NCI-H2029 treated with DMSO at 0.1 percent for 48 hours (cell line): ENCODE measurements around the gene GNB1.

Experiments
- DNase-seq: peaks from one replicate; lab custom pipeline; 2025; lab: John Stamatoyannopoulos, UW

Gene GNB1

GRCh38 chr1:1910033-1910465 lies 19.2 kb upstream of the GNB1 start:
- no peak for DNase-seq

DNA sequence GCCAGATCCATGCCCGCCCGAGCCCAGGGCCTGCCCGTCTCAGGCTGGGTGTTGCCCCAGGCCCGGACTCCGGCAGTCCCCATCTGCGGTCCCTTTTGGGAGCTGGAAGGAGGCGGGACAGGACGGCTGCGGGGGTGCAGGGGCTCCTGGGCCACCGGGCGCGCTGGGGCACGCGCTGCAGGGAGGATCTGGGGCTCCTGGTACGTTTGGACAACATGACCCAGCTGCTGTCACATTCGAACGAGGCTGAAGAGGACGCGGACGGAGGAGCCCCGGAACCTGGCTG lies 17.6 kb upstream of the GNB1 start:
- no peak for DNase-seq

- no peak for DNase-seq
Measured at GRCh38 chr1:1907098-1907736, 16.3 kb upstream of the GNB1 start.

DNA sequence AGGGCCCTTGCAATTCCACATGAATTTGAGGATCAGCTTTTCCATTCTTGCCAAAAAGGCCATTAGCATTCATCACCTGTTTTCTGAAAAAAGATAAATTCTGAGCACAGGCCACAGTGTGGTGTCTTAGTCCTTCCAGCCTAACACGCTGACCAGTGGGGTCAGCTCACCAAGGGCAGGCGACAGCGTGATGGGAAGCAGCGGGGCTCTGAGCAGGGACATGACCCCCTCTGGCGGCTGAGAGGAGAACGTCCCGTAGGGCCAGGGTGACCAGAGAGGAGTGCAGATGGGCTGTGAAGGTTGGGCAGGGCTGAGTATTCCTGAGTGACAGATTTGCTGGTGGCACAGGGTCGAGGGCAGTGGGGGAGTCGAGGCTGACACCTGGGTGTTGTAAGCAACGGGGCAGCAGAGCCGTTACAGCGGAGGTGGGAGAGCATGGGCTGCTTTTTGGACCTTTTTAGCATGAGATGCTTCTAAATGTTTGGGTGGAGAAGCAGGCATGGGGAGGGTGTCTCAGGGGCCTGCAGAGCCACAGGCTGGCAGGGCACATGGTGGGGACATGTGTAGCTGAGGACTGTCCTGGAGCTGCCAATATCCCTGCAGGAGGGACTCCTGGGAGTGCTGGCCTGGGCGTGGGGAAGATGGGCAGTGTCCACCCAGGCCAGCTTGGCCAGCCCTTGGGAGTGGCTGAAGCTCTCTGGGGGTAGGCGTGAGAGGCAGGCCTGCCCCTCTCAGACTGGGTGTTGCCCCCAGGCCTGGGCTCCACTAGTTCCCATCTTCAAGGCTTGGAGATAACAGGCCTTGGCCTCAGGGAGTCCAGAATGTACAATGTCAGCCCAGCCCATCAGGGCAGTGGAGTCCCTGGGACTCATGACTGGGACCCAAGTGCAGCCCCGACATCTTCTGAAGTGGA lies 15.6 kb upstream of the GNB1 start:
- peak; percentile 44 for DNase-seq

DNA sequence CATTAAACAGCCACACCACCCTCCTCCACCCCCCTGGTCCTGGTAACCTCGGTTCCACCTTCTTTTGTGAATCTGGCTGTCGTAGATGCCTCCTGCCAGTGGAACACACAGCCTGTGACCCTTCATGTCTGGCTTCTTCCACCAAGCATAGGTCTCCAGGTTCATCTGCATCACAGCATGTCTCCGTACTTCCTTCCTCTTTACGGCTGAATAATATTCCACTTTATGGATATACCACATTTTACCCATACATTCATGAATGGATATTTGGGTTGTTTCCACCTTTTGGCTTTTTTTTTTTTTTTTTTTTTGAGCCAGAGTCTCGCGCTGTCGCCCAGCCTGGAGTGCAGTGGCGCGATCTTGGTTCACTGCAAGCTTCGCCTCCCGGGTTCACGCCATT lies 12.3 kb upstream of the GNB1 start:
- DNase-seq: no peak

- no peak for DNase-seq
Measured at GRCh38 chr1:1901641-1902294, 10.9 kb upstream of the GNB1 start.

- no peak for DNase-seq
Measured at GRCh38 chr1:1900883-1901640, 10.2 kb upstream of the GNB1 start.

DNA sequence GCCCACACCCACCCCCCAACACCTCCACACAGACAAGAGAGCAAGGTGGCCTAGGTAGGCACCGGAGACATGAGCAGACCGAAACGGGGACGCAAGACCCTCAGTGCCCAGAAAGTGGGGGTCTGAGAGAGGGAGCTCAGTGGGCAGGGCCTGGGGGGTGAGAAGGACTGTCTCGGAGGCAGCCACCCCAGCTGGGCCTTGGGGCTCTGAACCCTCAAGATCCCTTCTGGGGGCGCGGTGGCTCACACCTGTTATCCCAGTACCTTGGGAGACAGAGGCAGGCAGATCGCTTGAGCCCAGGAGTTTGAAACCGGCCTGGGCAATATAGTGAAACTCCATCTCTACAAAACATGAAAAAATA lies 9.1 kb upstream of the GNB1 start:
- no peak for DNase-seq

GRCh38 chr1:1899266-1899966 lies 8.5 kb upstream of the GNB1 start:
- DNase-seq: no peak

DNA sequence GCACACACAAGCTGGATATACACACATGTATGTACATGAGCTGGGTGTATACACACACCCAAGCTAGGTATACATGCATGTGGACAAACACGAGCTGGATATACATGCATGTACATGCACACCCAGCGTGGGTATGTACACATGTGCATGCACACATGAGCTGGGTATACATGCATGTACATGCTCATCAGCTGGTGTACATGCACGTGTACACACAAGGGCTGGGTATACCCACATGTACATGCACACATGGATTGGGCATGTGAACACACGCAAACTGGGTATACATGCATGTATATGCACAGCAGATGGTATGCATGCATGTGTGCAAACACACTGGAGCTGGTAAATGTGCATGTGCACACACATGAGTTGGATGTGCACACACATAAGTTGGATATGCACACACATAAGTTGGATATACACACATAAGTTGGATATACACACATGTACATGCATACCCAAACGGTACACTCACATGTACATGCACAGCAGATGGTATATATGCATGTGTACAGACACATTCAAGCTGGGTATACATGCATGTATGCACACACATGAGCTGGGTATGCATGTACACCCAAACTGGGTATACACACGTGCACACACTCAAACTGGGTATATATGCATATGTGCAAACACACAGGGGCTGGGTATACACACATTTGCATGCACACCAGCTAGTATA lies 7.5 kb upstream of the GNB1 start:
- no peak for DNase-seq

DNA sequence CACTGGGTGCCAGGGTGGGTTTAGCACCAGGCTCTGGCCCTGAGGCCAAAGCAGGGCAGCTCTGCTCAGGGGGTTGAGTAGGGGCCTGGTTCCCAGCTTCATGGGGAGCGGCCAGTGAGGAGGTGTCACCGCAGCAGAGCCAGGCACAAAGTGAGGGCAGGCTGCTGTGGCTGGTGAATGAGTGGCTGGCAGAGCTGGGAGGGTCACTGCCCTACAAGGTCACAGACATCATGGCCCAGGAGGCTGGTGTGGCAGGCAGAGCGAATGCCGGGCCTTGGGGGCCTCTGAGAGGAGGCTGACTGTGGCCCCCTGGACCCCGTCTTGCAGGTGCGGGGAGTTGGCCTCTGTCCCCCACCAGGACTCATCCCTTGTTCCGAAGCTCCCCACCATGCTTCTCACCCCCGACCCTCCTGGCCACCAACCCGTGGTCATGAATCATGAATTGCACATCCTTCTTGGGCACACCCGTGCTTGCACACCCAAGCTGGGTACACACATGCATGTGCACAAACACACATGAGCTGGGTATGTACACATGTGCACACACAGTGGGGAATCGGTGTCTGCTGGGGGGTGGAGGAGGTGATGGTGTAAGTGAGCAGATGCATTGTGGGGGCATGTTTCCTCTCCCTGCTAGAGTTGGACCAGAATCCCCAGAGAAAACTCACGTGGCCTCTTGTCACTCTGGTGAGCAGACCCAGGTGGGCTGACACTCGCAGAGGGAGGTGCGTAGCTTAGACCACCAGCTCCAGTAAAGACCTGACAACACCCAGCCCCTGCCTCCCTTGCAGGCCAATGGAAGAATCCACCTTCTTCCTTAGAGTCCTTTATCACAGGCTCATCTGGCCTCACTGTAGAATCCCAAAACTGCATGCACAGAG lies 4.8 kb upstream of the GNB1 start:
- no peak for DNase-seq

DNA sequence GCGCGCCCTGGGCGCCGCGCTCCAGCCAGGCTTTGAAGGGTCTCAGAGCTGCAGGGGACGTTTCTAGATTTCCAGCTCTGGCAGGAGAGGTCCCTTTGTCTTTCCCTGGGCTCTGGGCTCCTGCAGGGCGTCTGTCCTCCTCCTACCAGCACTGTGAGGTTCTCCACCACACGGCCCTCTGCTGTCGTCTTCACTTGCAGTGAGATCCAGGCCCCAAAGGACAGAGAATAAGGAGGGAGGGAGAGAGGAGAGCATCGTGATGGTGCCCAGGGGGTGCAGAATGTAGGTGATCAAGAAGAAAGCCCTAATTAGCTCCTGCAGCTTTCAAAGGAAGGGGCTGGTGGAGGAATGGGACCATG lies 4.2 kb upstream of the GNB1 start:
- no peak for DNase-seq

- DNase-seq: no peak
Measured at GRCh38 chr1:1894354-1895059, 3.6 kb upstream of the GNB1 start.

DNA sequence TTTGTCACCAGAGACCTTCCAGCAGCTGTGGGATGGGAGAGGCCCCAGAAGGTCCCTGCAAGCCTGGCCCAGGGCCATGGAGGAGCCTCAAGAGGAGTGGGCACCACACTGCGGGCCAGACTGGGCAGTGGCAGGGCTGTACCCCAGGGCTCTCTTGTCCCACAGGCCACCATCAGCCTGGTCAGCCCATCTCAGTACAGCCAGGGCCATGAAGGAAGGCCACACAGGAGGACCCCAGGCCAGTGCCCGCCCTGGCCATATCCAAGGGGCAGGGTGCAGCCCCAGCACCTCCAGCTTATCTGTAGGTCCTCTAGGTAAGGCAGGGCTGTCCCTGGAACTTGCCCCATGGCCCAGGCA lies 3.1 kb upstream of the GNB1 start:
- no peak for DNase-seq

DNA sequence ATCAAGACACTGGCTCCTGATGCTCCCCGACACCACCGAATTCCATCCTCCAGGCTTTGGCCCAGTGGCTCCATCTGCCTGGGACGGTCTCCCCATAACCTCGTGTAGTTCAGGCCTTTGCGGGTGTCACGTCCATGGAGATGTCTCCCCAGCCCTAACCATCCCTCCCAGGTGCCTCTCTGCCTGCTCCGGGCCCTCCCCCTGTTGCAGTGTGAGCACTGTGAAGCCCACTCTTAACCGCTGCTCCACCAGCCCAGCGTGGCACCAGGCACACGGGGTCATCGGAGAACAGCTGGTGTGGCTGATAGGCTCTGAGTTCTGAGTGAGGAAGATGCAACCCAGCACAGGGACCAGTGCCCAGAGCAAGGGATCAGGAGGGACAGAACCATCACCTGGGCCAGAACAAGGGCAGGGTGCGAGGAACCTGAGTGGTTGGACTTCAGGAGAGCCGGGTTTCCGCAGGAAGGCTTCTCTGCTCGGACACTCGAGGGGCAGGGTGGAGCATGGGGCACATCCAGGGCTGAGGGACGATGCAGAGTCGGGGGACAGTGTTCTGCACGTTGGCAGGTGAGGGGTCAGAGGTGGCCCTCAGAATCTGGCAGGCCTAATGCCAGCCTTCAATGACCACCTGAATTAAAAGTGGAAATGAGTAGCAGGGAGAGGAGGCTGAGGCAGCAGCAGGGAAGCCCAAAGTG lies 2.6 kb upstream of the GNB1 start:
- DNase-seq: no peak

GRCh38 chr1:1892763-1893120 lies 1.9 kb upstream of the GNB1 start:
- DNase-seq: no peak

DNA sequence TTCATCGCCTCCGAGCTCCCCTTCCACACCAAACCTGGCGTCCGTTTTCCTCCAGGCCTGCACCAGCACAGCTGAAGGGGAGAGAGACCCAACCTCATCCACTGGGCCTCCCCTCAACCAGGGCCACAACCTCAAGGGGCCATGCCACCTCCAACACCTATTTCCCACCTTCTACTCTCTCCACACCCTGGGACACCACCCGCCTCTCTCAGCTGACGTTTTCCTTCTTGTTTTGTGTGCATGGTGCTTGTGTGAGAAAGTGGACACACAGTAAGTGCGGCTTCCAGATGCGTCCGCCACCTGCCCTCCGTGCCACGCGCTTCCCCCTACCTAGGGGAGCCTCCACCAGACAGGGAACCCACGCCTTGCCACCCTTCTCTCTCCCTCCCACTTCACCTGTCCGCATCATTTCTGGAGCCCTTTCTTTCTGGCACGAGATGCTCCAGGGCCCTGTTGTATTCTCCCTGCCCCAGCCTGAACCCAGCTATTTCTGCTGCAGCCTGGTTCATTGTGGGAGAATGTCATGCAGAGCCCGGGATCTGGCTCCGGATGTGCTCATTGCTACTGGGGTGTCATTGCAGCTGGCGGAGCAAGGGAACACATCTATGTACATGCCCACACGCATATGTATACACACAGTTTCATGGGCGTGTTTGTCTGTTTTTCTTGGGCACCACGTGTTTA lies 1.3 kb upstream of the GNB1 start:
- no peak for DNase-seq

DNA sequence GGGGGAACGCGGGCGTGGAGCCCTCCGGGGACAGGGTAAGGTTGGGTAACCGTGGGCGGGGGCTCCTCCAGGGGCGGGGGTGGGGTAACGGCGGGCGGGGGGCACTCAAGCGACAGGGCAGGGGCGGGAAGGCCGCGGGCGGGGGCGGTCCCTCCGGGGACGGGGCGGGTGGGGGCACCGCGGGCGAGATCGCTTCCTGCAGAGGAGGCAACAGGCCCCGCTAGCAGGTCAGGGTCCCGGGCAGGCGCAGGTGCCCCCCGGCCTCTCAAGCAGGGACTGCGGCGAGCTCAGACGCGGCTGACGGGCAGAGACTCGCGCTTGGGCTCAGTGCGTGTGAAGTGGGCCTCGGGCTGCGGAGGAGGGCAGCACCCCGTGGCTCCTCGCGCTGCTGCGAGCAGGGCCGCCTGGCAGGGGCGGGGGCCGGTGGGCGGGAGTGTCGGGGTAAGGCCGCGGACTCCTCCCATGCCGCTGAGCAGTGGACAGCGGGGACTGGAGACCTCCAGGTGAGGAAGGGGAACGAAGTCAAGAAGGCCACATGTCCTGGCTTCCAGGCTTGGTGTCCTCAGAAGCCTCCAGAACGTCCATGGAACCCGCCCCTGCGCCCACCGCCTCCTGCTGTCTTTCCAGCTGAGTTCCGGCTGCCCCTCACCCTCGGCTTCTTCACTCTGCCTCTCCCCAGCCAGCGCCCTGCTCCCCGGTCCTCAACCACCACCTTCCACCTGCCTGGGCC lies 627 bp upstream of the GNB1 start:
- no peak for DNase-seq
